HG03039 (cell line): ENCODE measurements around the gene AMT.
A peak's percentile ranks its signal among the peaks of the same experiment; 100 is the strongest.
"Not testable (repeated sequence)": the region's sequence is repeated elsewhere in the genome, so short reads cannot be mapped to it uniquely, and the experiment has no call there.

ENCODE experiments used
- ATAC-seq: cut with Tn5 transposase; IDR thresholded peaks from one replicate; pipeline ENCODE4 v1.9.1; 2021; ENCODE audit warnings: mild to moderate bottlenecking, moderate library complexity; ENCODE audit not compliant: unreplicated experiment

The AMT gene

GRCh38 chr3:49424816-49425215 lies 2.5 kb upstream of the AMT start:
- no peak for ATAC-seq

- no peak for ATAC-seq
Measured at GRCh38 chr3:49421890-49422378, 339 bp downstream of the AMT start.

GRCh38 chr3:49417516-49418120 lies 4.7 kb downstream of the AMT start:
- ATAC-seq: no peak

GRCh38 chr3:49416867-49417266 lies 5.4 kb downstream of the AMT start:
- no peak for ATAC-seq

- ATAC-seq: no peak
Measured at GRCh38 chr3:49415931-49416601, 6.2 kb downstream of the AMT start.

- no peak for ATAC-seq
Measured at GRCh38 chr3:49414753-49415152, 7.5 kb downstream of the AMT start.

GRCh38 chr3:49413338-49413734 lies 8.9 kb downstream of the AMT start:
- ATAC-seq: no peak

GRCh38 chr3:49412632-49413337 lies 9.5 kb downstream of the AMT start:
- no peak for ATAC-seq

- peak; percentile 67 for ATAC-seq
Measured at GRCh38 chr3:49411968-49412631, 10.2 kb downstream of the AMT start, which contains the start of the genes RHOA and TCTA. Gene RHOA, minus strand, starts transcription at chr3:49411976. Its CDS starts 36,387 bp downstream, at chr3:49375589. Gene TCTA, plus strand, starts transcription at chr3:49412423. Its CDS starts 4 bp downstream, at chr3:49412427.

GRCh38 chr3:49411535-49411967 lies 10.7 kb downstream of the AMT start:
- peak; percentile 25 for ATAC-seq

- ATAC-seq: no peak
Measured at GRCh38 chr3:49410846-49411534, 11.3 kb downstream of the AMT start.

- ATAC-seq: no peak
Measured at GRCh38 chr3:49410066-49410845, 12.0 kb downstream of the AMT start.

- no peak for ATAC-seq
Measured at GRCh38 chr3:49406571-49407565, 15.4 kb downstream of the AMT start.

- ATAC-seq: not testable (repeated sequence)
Measured at GRCh38 chr3:49405570-49405969, 16.7 kb downstream of the AMT start.

GRCh38 chr3:49403891-49404290 lies 18.4 kb downstream of the AMT start:
- no peak for ATAC-seq

- ATAC-seq: no peak
Measured at GRCh38 chr3:49401766-49402165, 20.5 kb downstream of the AMT start.

- no peak for ATAC-seq
Measured at GRCh38 chr3:49399461-49399860, 22.8 kb downstream of the AMT start.

- no peak for ATAC-seq
Measured at GRCh38 chr3:49397470-49397869, 24.8 kb downstream of the AMT start.

GRCh38 chr3:49391310-49391709 lies 31.0 kb downstream of the AMT start:
- ATAC-seq: not testable (repeated sequence)
